UCSD-AML1 (cell line): ENCODE measurements around the gene KIRREL3.
"Not testable (repeated sequence)": the region's sequence is repeated elsewhere in the genome, so short reads cannot be mapped to it uniquely, and the experiment has no call there.

Experiments used
- DNase-seq: peaks from one replicate; lab custom pipeline; 2025; ENCODE audit not compliant: unreplicated experiment; lab: John Stamatoyannopoulos, UW

The KIRREL3 gene

DNA sequence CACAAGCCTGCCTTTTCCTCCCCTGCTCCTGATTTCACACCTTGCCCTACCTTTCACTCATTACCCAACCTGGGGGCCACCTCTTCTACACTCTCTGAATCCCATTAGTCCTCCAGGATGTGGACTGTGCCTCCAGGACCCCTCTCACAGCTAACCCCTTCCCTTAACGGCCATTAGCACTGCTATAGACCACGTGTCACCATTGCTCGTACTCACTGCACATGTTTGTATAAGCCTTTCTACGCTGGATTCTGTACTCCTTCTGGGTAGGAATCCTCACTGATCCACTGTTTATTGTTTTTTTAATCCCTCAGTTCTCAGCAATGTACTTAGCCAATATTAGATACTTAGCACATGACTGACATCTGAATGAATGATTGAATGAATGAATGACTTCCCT is 40.9 kb downstream of the KIRREL3 start:
- no peak for DNase-seq

GRCh38 chr11:126956635-126957034 is 43.9 kb downstream of the KIRREL3 start:
- no peak for DNase-seq

DNA sequence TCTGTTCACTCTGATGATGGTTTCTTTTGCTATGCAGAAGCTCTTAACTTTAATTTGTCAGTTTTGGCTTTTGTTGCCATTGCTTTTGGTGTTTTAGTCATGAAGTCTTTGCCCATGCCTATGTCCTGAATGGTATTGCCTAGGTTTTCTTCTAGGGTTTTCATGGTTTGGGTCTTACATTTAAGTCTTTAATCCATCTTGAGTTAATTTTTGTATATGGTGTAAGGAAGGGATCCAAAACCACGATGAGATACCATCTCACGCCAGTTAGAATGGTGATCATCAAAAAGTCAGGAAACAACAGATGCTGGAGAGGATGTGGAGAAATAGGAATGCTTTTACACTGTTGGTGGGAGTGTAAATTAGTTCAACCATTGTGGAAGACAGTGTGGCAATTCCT is 48.0 kb downstream of the KIRREL3 start:
- DNase-seq, result not testable (repeated sequence)

DNA sequence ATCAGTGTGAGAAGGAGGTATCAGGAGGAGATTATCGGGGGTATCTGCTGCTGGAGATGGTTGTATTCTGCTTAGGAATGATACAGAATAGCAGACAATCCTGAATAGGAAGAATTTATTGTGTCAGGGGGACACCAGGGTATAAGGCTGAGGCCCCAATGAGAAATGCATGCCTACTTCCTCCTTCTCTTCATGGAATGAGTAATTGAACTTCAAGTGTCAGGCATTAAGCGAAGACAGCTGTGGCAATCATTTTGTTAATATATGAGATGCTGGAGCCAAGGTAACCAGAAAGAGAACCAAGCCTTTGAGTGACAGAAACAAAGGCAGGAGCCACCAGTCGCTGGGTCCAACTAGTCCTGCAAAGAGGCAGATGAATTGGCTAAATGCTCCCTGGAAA is 49.1 kb downstream of the KIRREL3 start:
- no peak for DNase-seq

DNA sequence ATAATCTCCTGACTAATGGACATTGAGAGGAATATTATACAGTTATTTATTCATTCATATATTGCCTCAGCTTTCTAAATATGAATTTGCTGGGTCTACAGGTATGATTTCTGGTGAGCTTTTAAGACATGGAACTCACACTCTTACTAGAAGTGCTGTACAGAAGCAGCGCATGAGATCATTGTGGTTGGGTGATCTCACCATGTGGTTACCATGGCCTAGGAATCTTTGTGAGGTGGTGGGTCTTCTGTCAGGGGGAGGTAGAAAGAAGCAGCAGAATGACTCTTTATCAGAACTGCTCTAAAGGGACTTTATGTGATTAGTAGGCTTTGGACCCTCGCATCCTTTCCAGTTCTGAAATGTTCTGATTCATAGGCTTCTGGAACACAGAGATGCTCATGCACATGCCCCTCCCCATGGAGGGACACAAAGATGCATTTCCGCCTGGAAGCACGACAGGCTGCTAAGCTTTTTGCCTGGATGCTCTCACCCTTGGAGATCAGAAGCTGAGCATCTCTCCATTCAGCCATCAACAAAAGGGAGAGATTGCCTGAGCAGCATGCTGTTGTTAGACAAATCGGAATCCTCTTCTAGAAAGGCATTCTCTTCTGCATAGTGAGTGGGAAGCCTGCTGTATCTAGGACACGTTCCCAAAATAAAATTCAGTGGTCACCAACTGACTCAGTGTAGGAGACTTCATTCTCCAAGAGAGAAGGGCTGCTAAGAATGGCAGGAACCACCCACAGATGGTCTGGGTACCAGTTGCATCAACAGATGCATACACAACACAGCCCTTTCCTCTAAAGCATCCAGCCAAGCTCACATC is 51.3 kb downstream of the KIRREL3 start:
- no peak for DNase-seq

DNA sequence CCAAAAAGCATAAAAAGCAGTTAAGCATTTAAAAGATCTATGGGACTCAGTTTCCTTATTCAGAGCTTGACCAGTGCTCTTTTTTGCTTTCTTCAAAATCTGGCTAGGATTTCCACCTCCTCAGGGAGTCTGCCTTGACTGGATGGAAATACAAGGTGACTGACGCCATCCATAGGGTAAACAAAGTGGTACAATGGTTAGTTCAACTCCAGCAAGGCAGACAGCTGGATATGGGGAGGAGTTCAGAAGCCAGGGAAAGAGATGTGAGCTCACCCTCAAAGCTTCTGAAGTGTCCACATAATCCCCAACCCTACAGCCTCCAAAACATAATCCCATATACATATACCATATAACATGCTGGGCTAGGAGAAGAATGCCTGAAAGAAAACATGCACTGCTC is 52.0 kb downstream of the KIRREL3 start:
- no peak for DNase-seq

GRCh38 chr11:126945319-126945718 is 55.3 kb downstream of the KIRREL3 start:
- no peak for DNase-seq

- DNase-seq, result no peak
Measured at GRCh38 chr11:126943316-126943715, 57.3 kb downstream of the KIRREL3 start.

- DNase-seq, result no peak
Measured at GRCh38 chr11:126942146-126942545, 58.4 kb downstream of the KIRREL3 start.

DNA sequence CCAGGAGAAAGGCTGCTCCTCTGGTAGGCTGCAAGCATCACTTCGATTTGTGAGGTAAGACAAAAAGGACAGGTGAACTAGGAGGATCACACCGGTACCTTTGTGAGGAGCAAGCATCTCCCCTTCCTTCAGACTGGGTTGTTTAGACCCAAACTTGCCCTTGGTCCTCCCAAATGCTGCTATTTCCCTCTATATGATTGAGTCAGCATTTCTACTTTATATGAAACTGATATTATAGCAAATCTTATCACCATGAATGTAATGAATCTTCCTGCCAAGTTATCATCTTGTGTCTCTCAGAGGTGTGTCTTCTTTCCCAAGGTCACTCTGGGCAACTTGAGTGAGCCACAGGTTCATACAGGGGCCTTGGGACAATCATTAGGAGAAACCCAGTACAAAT is 61.0 kb downstream of the KIRREL3 start:
- DNase-seq, result no peak

DNA sequence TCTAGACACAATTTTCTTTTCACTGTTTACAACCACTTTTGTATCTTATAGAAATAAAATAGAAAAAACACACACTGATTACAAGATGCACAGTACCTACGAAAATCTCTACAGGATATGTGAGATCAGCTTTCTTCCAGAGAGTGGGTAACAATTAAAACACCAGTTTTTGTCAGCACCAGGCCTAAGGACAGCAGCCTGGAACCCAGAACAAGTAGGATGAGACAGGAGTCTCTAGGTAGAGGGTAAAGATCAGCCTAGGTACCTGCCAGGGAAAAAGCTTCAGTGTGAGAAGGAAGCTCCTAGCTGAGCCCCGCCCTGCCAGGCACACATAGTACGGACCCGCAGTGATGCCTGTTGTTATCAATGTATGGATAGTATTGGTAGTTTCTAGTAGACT is 61.9 kb downstream of the KIRREL3 start:
- no peak for DNase-seq

- no peak for DNase-seq
Measured at GRCh38 chr11:126930091-126930841, 70.3 kb downstream of the KIRREL3 start.

GRCh38 chr11:126929179-126930061 is 71.2 kb downstream of the KIRREL3 start:
- no peak for DNase-seq

DNA sequence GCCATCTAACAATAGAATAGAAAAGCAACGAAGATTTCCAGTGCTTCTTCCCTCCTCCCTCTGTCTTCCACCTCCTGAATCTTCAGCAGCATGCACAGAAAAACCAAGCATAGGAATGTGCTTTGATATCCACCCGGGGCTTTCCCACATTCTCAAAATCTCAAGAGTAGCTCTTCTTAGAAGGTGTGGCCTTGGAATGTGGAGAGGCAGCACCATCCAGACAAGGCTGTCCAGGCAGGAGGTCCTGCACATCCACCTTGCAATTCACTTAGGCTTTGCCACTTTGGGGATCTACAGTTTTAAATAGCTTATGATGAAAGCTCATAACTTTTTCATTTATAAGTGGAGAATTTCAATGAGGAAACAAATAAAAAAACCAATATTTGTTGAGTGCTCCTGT is 72.9 kb downstream of the KIRREL3 start:
- DNase-seq, result no peak

DNA sequence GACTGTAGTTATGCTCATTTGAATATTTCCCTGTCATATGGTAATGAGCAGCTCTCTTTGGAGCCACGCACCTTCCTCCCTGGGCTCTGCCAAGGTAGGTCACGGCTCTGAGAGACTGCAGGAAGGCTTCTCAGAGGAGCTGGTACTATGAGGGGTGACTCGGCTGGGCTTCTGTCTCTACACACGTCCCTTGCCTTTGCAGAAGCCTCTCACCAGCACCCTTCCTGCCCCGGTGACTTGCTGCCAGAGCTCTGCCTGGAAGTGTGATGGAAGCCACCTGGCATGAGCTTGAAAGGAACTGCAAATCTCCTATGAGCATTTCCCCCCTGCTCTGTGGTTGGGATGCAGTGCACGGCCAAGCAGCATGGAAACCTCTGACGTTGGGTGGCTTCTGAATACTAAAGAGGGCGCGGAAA is 74.2 kb downstream of the KIRREL3 start:
- no peak for DNase-seq

GRCh38 chr11:126925321-126926093 is 75.1 kb downstream of the KIRREL3 start:
- DNase-seq, result no peak

GRCh38 chr11:126924376-126925040 is 76.1 kb downstream of the KIRREL3 start:
- DNase-seq, result no peak

GRCh38 chr11:126920833-126921232 is 79.7 kb downstream of the KIRREL3 start:
- no peak for DNase-seq

GRCh38 chr11:126919147-126919823 is 81.3 kb downstream of the KIRREL3 start:
- DNase-seq, result no peak

- no peak for DNase-seq
Measured at GRCh38 chr11:126918556-126918955, 82.0 kb downstream of the KIRREL3 start.
